Kidney tubule cell (primary cell): Measurements from ENCODE around the gene ZBTB16.
A peak's percentile ranks its signal among the peaks of the same experiment; 100 is the strongest.

Source experiments
- DNase-seq: peaks from one replicate; pipeline ENCODE4 v3.0.0-alpha.2; 2018; ENCODE audit warnings: low spot score

Gene ZBTB16

GRCh38 chr11:114065094-114065493 lies 5.6 kb downstream of the ZBTB16 start:
- DNase-seq: no peak

- no peak for DNase-seq
Measured at GRCh38 chr11:114066046-114066648, 6.6 kb downstream of the ZBTB16 start.

GRCh38 chr11:114068327-114068726 lies 8.8 kb downstream of the ZBTB16 start:
- DNase-seq: no peak

- no peak for DNase-seq
Measured at GRCh38 chr11:114070464-114071139, 11.1 kb downstream of the ZBTB16 start.

- DNase-seq: no peak
Measured at GRCh38 chr11:114073007-114073827, 13.7 kb downstream of the ZBTB16 start.

GRCh38 chr11:114073828-114074381 lies 14.4 kb downstream of the ZBTB16 start:
- no peak for DNase-seq

GRCh38 chr11:114074546-114075343 lies 15.2 kb downstream of the ZBTB16 start:
- no peak for DNase-seq

GRCh38 chr11:114075344-114075610 lies 15.8 kb downstream of the ZBTB16 start:
- DNase-seq: no peak

- DNase-seq: peak; percentile 5
Measured at GRCh38 chr11:114075891-114076441, 16.5 kb downstream of the ZBTB16 start.

- DNase-seq: no peak
Measured at GRCh38 chr11:114076921-114077331, 17.4 kb downstream of the ZBTB16 start.

GRCh38 chr11:114077482-114078305 lies 18.2 kb downstream of the ZBTB16 start:
- no peak for DNase-seq

- DNase-seq: no peak
Measured at GRCh38 chr11:114078423-114078822, 18.9 kb downstream of the ZBTB16 start.

GRCh38 chr11:114079511-114080065 lies 20.1 kb downstream of the ZBTB16 start:
- DNase-seq: no peak

- DNase-seq: no peak
Measured at GRCh38 chr11:114080219-114080618, 20.7 kb downstream of the ZBTB16 start.

GRCh38 chr11:114080769-114081168 lies 21.3 kb downstream of the ZBTB16 start:
- DNase-seq: no peak

GRCh38 chr11:114081641-114082414 lies 22.3 kb downstream of the ZBTB16 start:
- DNase-seq: no peak

GRCh38 chr11:114082415-114082748 lies 22.9 kb downstream of the ZBTB16 start:
- DNase-seq: no peak

GRCh38 chr11:114082767-114083181 lies 23.3 kb downstream of the ZBTB16 start:
- no peak for DNase-seq

GRCh38 chr11:114083391-114084252 lies 24.1 kb downstream of the ZBTB16 start:
- DNase-seq: no peak
